Gastrocnemius medialis (tissue), 4 donors: ENCODE results near the gene IL21R.

ENCODE experiments used
- CTCF ChIP-seq, 5 experiments: fragments of 450-650 bp in 3 of 5; fragments of 200-600 bp in 2 of 5; sonication (generic) in 2 of 5; IDR thresholded peaks in 4 of 5; conservative IDR thresholded peaks in 1 of 5; 1 replicate in 4 of 5; 2 replicates in 1 of 5; pipeline ENCODE4 v1.5.1; 2016 to 2019; ENCODE audit warnings: antibody characterized with exemption in 5 of 5, mild to moderate bottlenecking in 3 of 5, moderate library complexity in 3 of 5
- POLR2A ChIP-seq, 2 donors: fragments of 450-650 bp; IDR thresholded peaks; one replicate each; pipeline ENCODE4 v1.6.1; 2017; ENCODE audit warnings: antibody characterized with exemption in 2 of 2, mild to moderate bottlenecking in 2 of 2, moderate library complexity in 2 of 2

DNA sequence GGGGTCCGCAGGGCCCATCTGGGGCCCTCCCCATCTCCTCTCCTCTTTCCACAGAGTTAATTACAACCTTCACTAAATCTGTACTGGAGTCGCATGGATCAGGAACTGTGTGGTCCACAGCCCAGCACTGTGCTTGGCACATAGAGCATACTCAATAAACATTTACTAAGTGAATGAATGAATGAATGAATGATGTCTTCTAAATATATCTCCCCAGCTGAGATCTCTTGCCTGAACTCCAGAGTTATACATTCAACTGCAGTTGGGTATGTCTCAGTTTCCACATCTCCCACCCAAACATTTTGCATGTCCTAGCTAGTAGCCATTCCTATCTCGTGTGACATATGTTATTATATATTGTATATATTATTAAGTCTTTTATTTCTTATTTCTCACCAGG is 28.7 kb upstream of the IL21R start:
- TF ChIP-seq CTCF (IDR thresholded peaks at IDR 0.05 in 4 of 5, conservative IDR thresholded peaks at IDR 0.05 in 1 of 5) (no peak), POLR2A (IDR thresholded peaks at IDR 0.05) (no peak)
